A549 (cell line): ENCODE measurements around the gene GJA4. TPM values are rescaled to one million over a fixed set of nuclear protein-coding genes. Genes with fewer than 3 reads are reported as not detected.

Source experiments
- ATAC-seq, 2 experiments: fragments of 200-7000 bp in 1 of 2; fragments of >200 bp in 1 of 2; cut with Nextera tagmentation in 1 of 2; cut with Tn5 transposase in 1 of 2; 3 replicates each; pipeline versions ENCODE4 v1.8.0 to v1.9.1; 2018 to 2020; ENCODE audit warnings: mild to moderate bottlenecking in 1 of 2, moderate library complexity in 1 of 2
- CTCF ChIA-PET: fragments of 300-600 bp; sonication (Branson Sonifier 250); formaldehyde crosslinking; extraction: SDS; loops from one replicate; lab custom pipeline; 2021; ENCODE audit warnings: antibody characterized with exemption, inconsistent platforms; lab: Yijun Ruan, JAX
- POLR2A ChIA-PET: fragments of 350-600 bp; formaldehyde crosslinking; extraction: SDS; loops from one replicate; lab custom pipeline; 2021; ENCODE audit warnings: antibody characterized with exemption, inconsistent platforms; lab: Yijun Ruan, JAX
- DNase-seq, 2 experiments: peaks; one replicate each; pipeline versions ENCODE4 v3.0.0 to v3.0.0-alpha.2; 2011 to 2016; ENCODE audit warnings: low read depth in 1 of 2, low spot score in 1 of 2
- FAIRE-seq: peaks from 2 replicates; lab custom pipeline; 2011; peaks lifted over from hg19 to GRCh38; lab: Jason Lieb, UNC
- H3K27ac ChIP-seq, 2 experiments: fragments of >200 bp; sonication (Bioruptor Twin); formaldehyde crosslinking; 3 replicates each; pipeline ENCODE4 v1.5.1; 2016 to 2017
- H3K4me1 ChIP-seq: fragments of >200 bp; sonication (Bioruptor Twin); formaldehyde crosslinking; 3 replicates; pipeline ENCODE4 v1.6.1; 2016
- H3K4me2 ChIP-seq: fragments of >200 bp; sonication (Bioruptor Twin); formaldehyde crosslinking; 3 replicates; pipeline ENCODE4 v1.6.1; 2016
- H3K4me3 ChIP-seq: fragments of >200 bp; sonication (Bioruptor Twin); formaldehyde crosslinking; 3 replicates; pipeline ENCODE4 v1.5.1; 2016
- H3K9me3 ChIP-seq: fragments of >200 bp; sonication (Bioruptor Twin); formaldehyde crosslinking; 3 replicates; pipeline ENCODE4 v1.6.1; 2016
- ATOH8 ChIP-seq: fragments of 250-450 bp; sonication (Bioruptor Pico); IDR thresholded peaks from 2 replicates; pipeline ENCODE4 v1.5.0; 2020; ENCODE audit warnings: low read depth, mild to moderate bottlenecking, moderate library complexity
- BCL3 ChIP-seq: fragments of >200 bp; sonication (Bioruptor Twin); formaldehyde crosslinking; IDR thresholded peaks from 3 replicates; pipeline ENCODE4 v1.6.1; 2016
- CHD2 ChIP-seq: fragments of 150-350 bp; IDR thresholded peaks from 2 replicates; pipeline ENCODE4 v1.6.1; 2014; ENCODE audit warnings: low read length; ENCODE audit not compliant: partially characterized antibody
- ESRRA ChIP-seq: fragments of 150-350 bp; IDR thresholded peaks from 2 replicates; pipeline ENCODE4 v1.6.1; 2014; ENCODE audit warnings: mild to moderate bottlenecking, low read length, borderline replicate concordance
- HDAC2 ChIP-seq: fragments of 200-600 bp; sonication (generic); IDR thresholded peaks from 2 replicates; pipeline ENCODE4 v1.6.1; 2016
- NFE2L2 ChIP-seq: fragments of 150-350 bp; conservative IDR thresholded peaks from 2 replicates; pipeline ENCODE4 v1.6.1; 2014; ENCODE audit warnings: low read length
- NPAS2 ChIP-seq: fragments of 250-450 bp; sonication (Bioruptor Pico); IDR thresholded peaks from 2 replicates; pipeline ENCODE4 v1.8.0; 2022; ENCODE audit warnings: mild to moderate bottlenecking, moderate library complexity, borderline replicate concordance
- REST ChIP-seq: fragments of 200-600 bp; sonication (generic); IDR thresholded peaks from 2 replicates; pipeline ENCODE4 v1.6.1; 2016; ENCODE audit warnings: antibody characterized with exemption, mild to moderate bottlenecking, moderate library complexity
- SMC3 ChIP-seq: fragments of >200 bp; sonication (Bioruptor Twin); formaldehyde crosslinking; IDR thresholded peaks from 3 replicates; pipeline ENCODE4 v1.6.1; 2018; ENCODE audit warnings: inconsistent platforms
- SREBF2 ChIP-seq: fragments of 450-650 bp; IDR thresholded peaks from 2 replicates; pipeline ENCODE4 v1.6.1; 2014; ENCODE audit warnings: mild to moderate bottlenecking, moderate library complexity
- WGBS: methylation state at CpG from one replicate; pipeline ENCODE4 v1.1.6; 2017; ENCODE audit errors: missing lambda C conversion rate; 5-methylcytosine and 5-hydroxymethylcytosine counted together
- polyA plus RNA-seq, 4 experiments: library from polyadenylated mRNA; depleted of rRNA in 3 of 4; stranded (reverse); fragments of >200 nt; fragmentation: RNase III in 1 of 4; extraction: RNeasy Plus Mini Kit Qiagen cat#74134 plus additional on column Dnase treatment in 1 of 4; gene quantifications; 2 replicates in 3 of 4; 3 replicates in 1 of 4; pipeline ENCODE4 v1.2.3, GENCODE V29; 2011 to 2017

The GJA4 gene
- polyA plus RNA-seq, 2 of the 4 experiments (the other 2 are of a cell fraction) = not detected

GRCh38 chr1:34774957-34775356 lies 17.8 kb upstream of the GJA4 start:
- no peak for DNase-seq
- no peak for FAIRE-seq
- H3K27ac ChIP-seq = no peak overlapping the region
- no peak for ATAC-seq
- no peaks in the 10 kb centered on the region for H3K9me3 ChIP-seq
- 63% methylated on average over 8 of the region's 8 CpGs for WGBS
- POLR2A ChIA-PET = no interaction called here
- no peak overlapping the region for H3K4me2 ChIP-seq
- H3K4me1 ChIP-seq = no peaks in the 10 kb centered on the region
- TF ChIP-seq ATOH8 (no peak), NFE2L2 (no peak), SMC3 (no peak), CHD2 (no peak)
- TF ChIP-seq, all 56 proteins: peak for 0
- CTCF ChIA-PET = no interaction called here
- no peak overlapping the region for H3K4me3 ChIP-seq

GRCh38 chr1:34776911-34777310 lies 15.9 kb upstream of the GJA4 start:
- WGBS = 75% methylated on average over 1 of the region's 3 CpGs
- TF ChIP-seq HDAC2 (no peak), ESRRA (no peak), NPAS2 (CRISPR knock-in tag) (no peak)
- CTCF ChIA-PET = interaction anchor here (1.0 kb wide), 1 partner anchor 9 kb away, joined by 4 read pairs; no protein-coding TSS in a partner anchor
- Histone ChIP-seq H3K27ac (no peak overlapping the region), H3K4me3 (no peak overlapping the region), H3K4me2 (no peak overlapping the region), H3K9me3 (no peaks in the 10 kb centered on the region), H3K4me1 (0 out of 3 replicates have a peak, but pooled peaks cover 3% of the 10 kb centered on the region)
- ATAC-seq = no peak
- no peak for DNase-seq
- FAIRE-seq = no peak
- POLR2A ChIA-PET = interaction anchor here (0.6 kb wide), 1 partner anchor 265 kb away, joined by 4 read pairs; no protein-coding TSS in a partner anchor

- ChIA-PET POLR2A (interaction anchor here (0.6 kb wide), 1 partner anchor 266 kb away, joined by 4 read pairs; no protein-coding TSS in a partner anchor), CTCF (no interaction called here)
- Histone ChIP-seq H3K4me2 (no peak overlapping the region), H3K4me1 (0 out of 3 replicates have a peak, but pooled peaks cover 3% of the 10 kb centered on the region), H3K9me3 (no peaks in the 10 kb centered on the region), H3K4me3 (no peak overlapping the region), H3K27ac (no peak overlapping the region)
- DNase-seq (no peak), FAIRE-seq (no peak), ATAC-seq (no peak)
- no peak for TF ChIP-seq REST
- 53% methylated on average over 9 of the region's 10 CpGs for WGBS
Observed at GRCh38 chr1:34777519-34778321, 15.1 kb upstream of the GJA4 start.

- ChIA-PET POLR2A (no interaction called here), CTCF (interaction anchor here (0.9 to 1.0 kb wide), 2 partner anchors 9 to 35 kb away, joined by 3 read pairs; no protein-coding TSS in a partner anchor)
- H3K4me3 ChIP-seq = no peak overlapping the region
- no peak overlapping the region for H3K27ac ChIP-seq
- H3K9me3 ChIP-seq = no peaks in the 10 kb centered on the region
- FAIRE-seq = no peak
- TF ChIP-seq BCL3 (no peak), SREBF2 (no peak)
- H3K4me1 ChIP-seq = peaks cover 4% of the 10 kb centered on the region; the same call in 1 of the 3 replicates
- no peak overlapping the region for H3K4me2 ChIP-seq
- 51% methylated on average over 6 of the region's 6 CpGs for WGBS
- no peak for ATAC-seq
- DNase-seq = no peak
Observed at GRCh38 chr1:34778381-34778780, 14.4 kb upstream of the GJA4 start.
